Erythroblast (primary cell): ENCODE data around the gene SLC18A2.

Experiments used
- GATA1 ChIP-seq: IDR thresholded peaks from 2 replicates; pipeline ENCODE4 v1.6.1; 2011; ENCODE audit warnings: low read depth, mild to moderate bottlenecking, control low read depth, low read length, moderate library complexity
- POLR2A ChIP-seq: IDR thresholded peaks from 2 replicates; pipeline ENCODE4 v1.6.1; 2011; ENCODE audit warnings: mild to moderate bottlenecking, low read length

- TF ChIP-seq POLR2A (no peak), GATA1 (no peak)
Observed at GRCh38 chr10:117298219-117298618, 57.3 kb downstream of the SLC18A2 start.
